DOHH2 (cell line): ENCODE data around the gene SARM1.

Experiments
- H3F3A ChIP-seq: fragments of 200-600 bp; sonication (generic), shearing (Covaris generic); 2 replicates; pipeline ENCODE4 v1.6.0; 2016; ENCODE audit warnings: antibody characterized with exemption, mild to moderate bottlenecking; ENCODE audit not compliant: control insufficient read depth, insufficient read depth
- H3K27ac ChIP-seq: fragments of 200-600 bp; sonication (generic); 2 replicates; pipeline ENCODE4 v1.5.1; 2014; ENCODE audit warnings: low read depth, mild to moderate bottlenecking, low read length, moderate library complexity
- H3K27me3 ChIP-seq: fragments of 200-600 bp; sonication (generic); 2 replicates; pipeline ENCODE4 v1.6.1; 2014; ENCODE audit warnings: mild to moderate bottlenecking, low read length, mixed read lengths; ENCODE audit not compliant: control insufficient read depth
- H3K36me3 ChIP-seq: fragments of 200-600 bp; sonication (generic); 2 replicates; pipeline ENCODE4 v1.6.1; 2014; ENCODE audit warnings: mild to moderate bottlenecking, low read length, moderate library complexity, mixed read lengths; ENCODE audit not compliant: control insufficient read depth
- H3K4me1 ChIP-seq: fragments of 200-600 bp; sonication (generic); 2 replicates; pipeline ENCODE4 v1.6.1; 2014; ENCODE audit warnings: mild to moderate bottlenecking, low read length, mixed read lengths; ENCODE audit not compliant: control insufficient read depth
- H3K4me2 ChIP-seq: fragments of 200-600 bp; sonication (generic); 2 replicates; pipeline ENCODE4 v1.6.0; 2014; ENCODE audit warnings: mild to moderate bottlenecking, low read length, moderate library complexity
- H3K4me3 ChIP-seq: fragments of 200-600 bp; sonication (generic); 2 replicates; pipeline ENCODE4 v1.5.1; 2014; ENCODE audit warnings: mild to moderate bottlenecking, low read length, mixed read lengths
- H3K79me2 ChIP-seq: fragments of 200-600 bp; sonication (generic); 2 replicates; pipeline ENCODE4 v1.6.1; 2014; ENCODE audit warnings: mild to moderate bottlenecking, low read length, mixed read lengths; ENCODE audit not compliant: control insufficient read depth
- H3K9me2 ChIP-seq: fragments of 200-600 bp; sonication (generic); replicated peaks from 2 replicates; pipeline ENCODE4 v1.6.1; 2014; ENCODE audit warnings: mild to moderate bottlenecking, low read length, mixed read lengths; ENCODE audit not compliant: control insufficient read depth
- H3K9me3 ChIP-seq: fragments of 200-600 bp; sonication (generic); 2 replicates; pipeline ENCODE4 v1.6.1; 2014; ENCODE audit warnings: antibody characterized with exemption, low read length, mixed read lengths; ENCODE audit not compliant: control insufficient read depth, insufficient read depth
- H4K20me1 ChIP-seq: fragments of 200-600 bp; sonication (generic); 2 replicates; pipeline ENCODE4 v1.6.0; 2014; ENCODE audit warnings: low read depth, mild to moderate bottlenecking, antibody characterized with exemption, low read length, moderate library complexity; ENCODE audit not compliant: control insufficient read depth, insufficient read depth
- CTCF ChIP-seq: fragments of 200-600 bp; sonication (generic); IDR thresholded peaks from one replicate; pipeline ENCODE4 v1.5.1; 2014; ENCODE audit warnings: antibody characterized with exemption, mild to moderate bottlenecking, low read depth, low read length; ENCODE audit not compliant: poor library complexity, severe bottlenecking
- EZH2phosphoT487 ChIP-seq: fragments of 200-600 bp; sonication (generic); IDR thresholded peaks from 2 replicates; pipeline ENCODE4 v1.6.1; 2017; ENCODE audit warnings: borderline replicate concordance, mild to moderate bottlenecking, antibody characterized with exemption, low read length, moderate library complexity, mixed read lengths

The SARM1 gene

GRCh38 chr17:28388106-28388505 lies 16.6 kb downstream of the SARM1 start:
- H3K79me2 ChIP-seq = no peaks in the 10 kb centered on the region
- H3K9me2 ChIP-seq = no peaks in the 10 kb centered on the region
- H3K4me3 ChIP-seq = no peak overlapping the region
- no peaks in the 10 kb centered on the region for H3K27me3 ChIP-seq
- no peaks in the 10 kb centered on the region for H4K20me1 ChIP-seq
- H3K4me1 ChIP-seq = no peaks in the 10 kb centered on the region
- H3F3A ChIP-seq = no peaks in the 10 kb centered on the region
- no peak overlapping the region for H3K27ac ChIP-seq
- peaks cover 5% of the 10 kb centered on the region; the same call in 1 of the 2 replicates for H3K36me3 ChIP-seq
- TF ChIP-seq EZH2phosphoT487 (no peak), CTCF (no peak)
- no peak overlapping the region for H3K4me2 ChIP-seq
- H3K9me3 ChIP-seq = no peaks in the 10 kb centered on the region

- TF ChIP-seq EZH2phosphoT487 (no peak), CTCF (no peak)
- no peak overlapping the region for H3K27ac ChIP-seq
Observed at GRCh38 chr17:28390141-28390540, 18.6 kb downstream of the SARM1 start.

DNA sequence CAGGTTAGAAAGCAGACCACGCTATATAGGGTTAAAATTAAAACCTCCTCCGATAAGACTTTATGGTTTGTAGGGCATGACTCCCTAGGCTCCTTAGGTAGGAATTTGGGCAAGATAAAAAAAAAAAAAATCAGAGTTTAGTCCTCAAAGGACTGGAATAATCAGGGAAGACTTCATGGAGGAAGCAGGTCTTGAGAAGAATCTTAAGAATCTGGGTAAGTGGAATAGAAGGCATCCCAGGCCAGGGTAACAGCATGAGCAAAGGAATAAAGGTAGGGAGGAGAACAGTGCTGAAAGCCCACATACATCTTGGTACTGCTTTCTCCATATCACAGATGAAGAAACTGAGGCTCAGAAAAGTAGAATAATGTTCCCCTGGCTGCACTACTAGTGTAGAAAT lies 19.1 kb downstream of the SARM1 start:
- no peaks in the 10 kb centered on the region for H3K79me2 ChIP-seq
- no peaks in the 10 kb centered on the region for H3K4me1 ChIP-seq
- H4K20me1 ChIP-seq = no peaks in the 10 kb centered on the region
- H3K27me3 ChIP-seq = no peaks in the 10 kb centered on the region
- no peaks in the 10 kb centered on the region for H3K9me2 ChIP-seq
- no peak overlapping the region for H3K4me2 ChIP-seq
- H3K4me3 ChIP-seq = no peak overlapping the region
- H3F3A ChIP-seq = no peaks in the 10 kb centered on the region
- H3K36me3 ChIP-seq = peaks cover 5% of the 10 kb centered on the region; the same call in 1 of the 2 replicates
- no peaks in the 10 kb centered on the region for H3K9me3 ChIP-seq
- H3K27ac ChIP-seq = no peak overlapping the region
- TF ChIP-seq CTCF (no peak), EZH2phosphoT487 (no peak)

More at GRCh38 chr17:28390141-28390540, 18.6 kb downstream of the SARM1 start:
- Histone ChIP-seq H3K9me3 (no peaks in the 10 kb centered on the region), H3K79me2 (no peaks in the 10 kb centered on the region), H3K27me3 (no peaks in the 10 kb centered on the region), H3K9me2 (no peaks in the 10 kb centered on the region), H3K4me2 (no peak overlapping the region), H4K20me1 (no peaks in the 10 kb centered on the region), H3K4me1 (no peaks in the 10 kb centered on the region), H3F3A (no peaks in the 10 kb centered on the region), H3K4me3 (no peak overlapping the region), H3K36me3 (peaks cover 5% of the 10 kb centered on the region; the same call in 1 of the 2 replicates)

DNA sequence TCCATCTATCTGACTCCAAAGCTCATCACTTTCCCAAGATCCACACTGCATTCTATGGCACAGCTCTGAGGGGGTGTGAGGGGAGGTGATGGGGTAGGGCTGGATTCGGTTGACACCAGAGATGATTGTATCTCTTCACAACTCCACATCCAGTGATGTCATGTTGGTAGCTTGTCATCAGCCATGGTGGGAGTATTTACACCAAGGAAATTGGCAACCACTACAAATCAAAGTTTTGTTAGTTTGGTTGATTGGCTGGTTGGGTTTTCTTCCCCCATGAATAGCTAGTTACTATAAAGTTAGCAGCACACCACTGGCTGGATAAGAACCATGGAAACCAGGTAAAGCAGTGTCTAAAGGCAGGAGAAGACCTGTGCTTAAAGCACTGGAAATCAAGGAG lies 19.5 kb downstream of the SARM1 start:
- H3K9me3 ChIP-seq = no peaks in the 10 kb centered on the region
- no peak overlapping the region for H3K4me2 ChIP-seq
- no peaks in the 10 kb centered on the region for H4K20me1 ChIP-seq
- H3K79me2 ChIP-seq = no peaks in the 10 kb centered on the region
- H3K9me2 ChIP-seq = no peaks in the 10 kb centered on the region
- H3K27ac ChIP-seq = no peak overlapping the region
- H3K27me3 ChIP-seq = no peaks in the 10 kb centered on the region
- no peak for TF ChIP-seq EZH2phosphoT487
- TF ChIP-seq CTCF = no peak
- no peak overlapping the region for H3K4me3 ChIP-seq
- H3F3A ChIP-seq = no peaks in the 10 kb centered on the region
- H3K4me1 ChIP-seq = no peaks in the 10 kb centered on the region
- H3K36me3 ChIP-seq = peaks cover 8% of the 10 kb centered on the region; the same call in 1 of the 2 replicates
